H1 (cell line): ENCODE data around the gene SNCAIP. TPM values are rescaled to one million over a fixed set of nuclear protein-coding genes. Genes with fewer than 3 reads are reported as not detected.

ENCODE experiments used
- TBP ChIP-seq: IDR thresholded peaks from 2 replicates; pipeline ENCODE4 v1.6.1; 2011; ENCODE audit warnings: low read depth, low read length, improper control_type of control experiment
- polyA plus RNA-seq, 7 experiments: library from polyadenylated mRNA; depleted of rRNA in 3 of 7; stranded (reverse) in 5 of 7; unstranded in 2 of 7; fragments of >200 nt in 5 of 7; fragments of 200-250 nt in 2 of 7; gene quantifications; 1 replicate in 5 of 7; 2 replicates in 1 of 7; 4 replicates in 1 of 7; pipeline versions ENCODE4 v1.2.1 to v1.2.3, GENCODE V29; 2011 to 2013; ENCODE audit warnings: missing spikeins in 2 of 7, mixed read lengths in 2 of 7
- total RNA-seq: library from RNA; stranded (reverse); fragmentation: NEBNext Ultra II Directional; extraction: Animal tissue kit (Norgen Biotek cat#: 25700); gene quantifications from 2 replicates; pipeline ENCODE4 v1.2.1, GENCODE V29; 2021

The SNCAIP gene
- total and polyA plus RNA-seq, 2 of the 8 experiments (the other 6 are each of a cell fraction or from before 2014, with no cell fraction given): 3.9 to 9.0 TPM

- TF ChIP-seq TBP: no peak
Measured at GRCh38 chr5:122405751-122406150, 93.7 kb downstream of the SNCAIP start (continued).
